GM13976 (cell line): ENCODE measurements around the gene SLC22A23.

Source experiments
- DNase-seq: peaks from one replicate; pipeline ENCODE4 v3.0.0; 2012; ENCODE audit warnings: low spot score
- in situ Hi-C: fragments of 300-500 bp; cut with MboI; formaldehyde crosslinking; loops from one replicate; pipeline ENCODE4 v1.12.0; 2022; ENCODE audit warnings: low sequenced_read_pairs, mixed read lengths, inconsistent platforms; ENCODE audit not compliant: unreplicated experiment
- TF ChIP-seq, protein P1 (sequence below): IDR thresholded peaks from 2 replicates; pipeline ENCODE4 v1.5.1; 2012; ENCODE audit warnings: borderline replicate concordance, mild to moderate bottlenecking; ENCODE audit not compliant: insufficient read depth; ENCODE audit errors: extremely low read depth, missing control alignments, control extremely low read depth

SLC22A23 gene

DNA sequence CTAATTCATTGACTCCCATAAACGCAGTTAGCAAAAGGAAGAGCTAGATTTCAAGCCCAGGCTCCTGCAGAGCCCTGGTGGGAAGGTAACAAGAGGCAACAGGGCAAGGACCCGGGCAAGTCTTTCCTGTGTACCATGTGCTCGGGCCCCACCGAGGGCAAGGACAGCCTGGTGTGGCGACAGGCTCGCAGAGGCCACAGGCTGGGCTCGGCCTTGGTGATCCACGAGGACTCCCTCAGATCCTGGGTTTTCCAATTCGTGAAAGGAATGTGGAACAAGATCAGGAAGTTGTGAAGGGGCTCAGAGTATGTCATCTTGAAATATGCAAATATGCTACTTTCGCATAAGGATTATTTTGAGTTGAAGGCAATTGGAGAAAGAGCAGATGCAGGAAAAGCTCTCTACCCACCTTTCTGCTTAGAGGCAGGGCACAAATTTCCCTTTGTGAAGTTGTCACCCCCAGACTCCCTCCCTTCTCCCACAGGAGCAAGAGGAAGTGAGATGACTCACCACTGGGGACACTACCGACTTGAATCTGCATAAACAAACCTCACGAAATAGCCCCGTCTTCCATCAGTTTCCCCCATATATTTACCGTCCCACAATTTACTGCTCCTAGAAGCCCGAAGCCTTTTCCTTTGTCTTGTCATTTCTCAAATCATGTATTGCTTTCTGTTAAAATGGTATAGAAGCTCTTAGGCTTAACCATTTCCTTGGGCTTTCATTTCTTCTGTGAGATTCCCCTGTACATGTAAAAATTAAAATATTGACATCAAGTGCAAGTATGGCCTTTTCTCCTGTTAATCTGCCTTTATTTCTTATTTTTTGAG is 119.1 kb downstream of the SLC22A23 start:
- in situ Hi-C loops = no loop called here
- peak; percentile 55 for DNase-seq
- TF ChIP-seq, protein P1, sequence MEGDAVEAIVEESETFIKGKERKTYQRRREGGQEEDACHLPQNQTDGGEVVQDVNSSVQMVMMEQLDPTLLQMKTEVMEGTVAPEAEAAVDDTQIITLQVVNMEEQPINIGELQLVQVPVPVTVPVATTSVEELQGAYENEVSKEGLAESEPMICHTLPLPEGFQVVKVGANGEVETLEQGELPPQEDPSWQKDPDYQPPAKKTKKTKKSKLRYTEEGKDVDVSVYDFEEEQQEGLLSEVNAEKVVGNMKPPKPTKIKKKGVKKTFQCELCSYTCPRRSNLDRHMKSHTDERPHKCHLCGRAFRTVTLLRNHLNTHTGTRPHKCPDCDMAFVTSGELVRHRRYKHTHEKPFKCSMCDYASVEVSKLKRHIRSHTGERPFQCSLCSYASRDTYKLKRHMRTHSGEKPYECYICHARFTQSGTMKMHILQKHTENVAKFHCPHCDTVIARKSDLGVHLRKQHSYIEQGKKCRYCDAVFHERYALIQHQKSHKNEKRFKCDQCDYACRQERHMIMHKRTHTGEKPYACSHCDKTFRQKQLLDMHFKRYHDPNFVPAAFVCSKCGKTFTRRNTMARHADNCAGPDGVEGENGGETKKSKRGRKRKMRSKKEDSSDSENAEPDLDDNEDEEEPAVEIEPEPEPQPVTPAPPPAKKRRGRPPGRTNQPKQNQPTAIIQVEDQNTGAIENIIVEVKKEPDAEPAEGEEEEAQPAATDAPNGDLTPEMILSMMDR = no peak

DNA sequence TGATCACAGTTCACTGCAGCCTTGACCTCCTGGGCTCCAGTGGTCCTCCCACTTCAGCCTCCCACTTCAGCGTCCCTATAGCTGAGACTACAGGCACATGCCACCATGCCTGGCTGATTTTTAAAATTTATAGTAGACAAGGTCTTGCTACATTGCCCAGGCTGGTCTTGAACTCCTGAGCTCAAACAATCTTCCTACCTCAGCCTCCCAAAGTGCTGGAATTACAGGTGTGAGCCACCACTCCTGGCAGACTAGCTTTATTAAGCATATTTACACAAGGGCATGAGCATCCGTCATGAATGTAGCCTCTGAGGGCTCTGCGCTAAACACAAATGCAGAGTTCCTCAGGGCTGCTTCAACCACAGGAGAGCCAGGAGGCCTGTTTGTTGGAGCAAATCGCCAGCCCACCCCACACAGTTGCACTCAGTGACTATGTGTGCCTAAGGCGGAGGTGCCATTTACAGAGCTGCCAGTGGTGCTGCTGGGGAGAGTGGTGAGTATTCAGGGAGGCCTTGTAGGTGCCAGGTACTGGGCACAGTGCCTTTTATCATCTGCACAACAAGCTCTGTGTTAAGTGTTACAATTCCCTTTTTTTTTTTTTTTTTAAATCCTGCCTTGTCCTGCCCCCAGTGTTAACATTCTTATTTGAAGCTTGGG is 119.9 kb downstream of the SLC22A23 start:
- in situ Hi-C loops = no loop called here
- no peak for DNase-seq
- TF ChIP-seq, protein P1 = no peak

DNA sequence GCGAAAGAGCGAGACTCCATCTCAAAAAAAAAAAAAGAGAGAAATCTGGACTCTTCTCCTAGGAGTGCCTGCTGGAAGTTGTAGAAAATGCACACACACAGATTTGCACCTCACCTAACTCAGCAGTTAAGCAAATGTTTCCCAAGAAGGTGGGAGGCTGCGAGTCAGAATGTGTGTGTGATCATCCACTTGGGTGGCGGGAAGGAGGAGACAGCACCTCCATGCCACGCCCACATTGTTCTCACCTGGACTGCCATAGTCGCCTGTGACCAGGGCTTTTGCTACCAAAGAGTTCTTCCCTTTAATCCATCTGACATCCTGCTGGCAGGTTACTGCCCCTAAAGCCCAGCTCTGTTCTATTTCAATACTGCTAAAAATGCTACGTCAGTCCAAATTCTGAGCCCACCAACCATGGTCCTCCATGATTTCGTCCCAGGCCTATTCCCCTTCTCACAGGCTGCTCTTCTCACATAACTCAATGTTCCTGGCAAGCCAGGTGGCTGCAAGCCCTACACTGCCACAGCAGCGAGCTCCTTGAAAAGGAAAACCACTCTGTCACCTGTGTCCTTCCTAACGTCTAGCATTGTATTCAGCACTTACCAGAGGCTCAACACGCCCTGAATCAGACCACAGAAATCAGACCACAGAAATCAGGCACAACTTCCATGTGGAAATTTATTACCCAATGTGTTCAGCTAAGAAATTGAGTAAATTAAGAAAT is 120.6 kb downstream of the SLC22A23 start:
- TF ChIP-seq, protein P1 = no peak
- DNase-seq = no peak
- in situ Hi-C loops = no loop called here

DNA sequence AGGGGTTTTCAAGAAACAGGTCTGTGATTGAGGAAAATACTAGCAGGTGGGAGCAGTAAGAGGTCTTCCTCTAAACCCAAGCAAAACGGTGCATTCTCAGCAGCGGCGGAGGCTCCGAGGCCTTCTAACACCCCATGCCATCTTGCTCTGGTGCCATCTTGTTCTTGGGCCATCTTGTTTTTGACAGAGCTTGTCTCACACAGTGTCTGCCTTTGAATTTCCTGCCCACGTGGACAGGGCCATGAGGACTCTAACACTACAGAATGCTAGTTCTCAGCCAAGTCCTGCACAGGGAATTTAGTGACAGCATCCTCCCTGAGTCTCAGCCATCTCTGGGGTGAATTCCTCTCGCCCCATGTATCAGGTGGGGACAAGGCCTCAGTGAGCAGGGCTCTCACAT is 121.7 kb downstream of the SLC22A23 start:
- in situ Hi-C loops = no loop called here
- DNase-seq = no peak
- TF ChIP-seq, protein P1 = no peak

DNA sequence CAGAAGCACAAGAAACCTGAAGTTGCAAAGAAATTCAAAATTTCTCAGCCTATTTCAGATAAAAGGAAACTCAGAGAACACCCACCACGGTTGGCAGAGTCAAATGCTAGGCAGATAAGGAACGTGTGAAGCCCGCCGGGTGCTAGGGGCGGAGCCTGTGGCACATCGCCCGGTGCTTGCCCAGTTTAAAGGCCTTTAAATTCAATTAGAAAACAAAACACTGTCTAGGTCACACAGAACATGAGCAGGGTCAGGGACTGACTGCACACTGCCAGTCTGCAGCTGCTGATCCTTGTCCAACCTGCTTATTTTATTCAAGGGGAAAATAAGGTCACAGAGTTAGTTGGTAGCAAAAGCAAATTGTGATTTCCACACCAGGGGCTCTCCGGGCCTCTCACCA is 122.3 kb downstream of the SLC22A23 start:
- in situ Hi-C loops = no loop called here
- DNase-seq = no peak
- TF ChIP-seq, protein P1 = no peak

DNA sequence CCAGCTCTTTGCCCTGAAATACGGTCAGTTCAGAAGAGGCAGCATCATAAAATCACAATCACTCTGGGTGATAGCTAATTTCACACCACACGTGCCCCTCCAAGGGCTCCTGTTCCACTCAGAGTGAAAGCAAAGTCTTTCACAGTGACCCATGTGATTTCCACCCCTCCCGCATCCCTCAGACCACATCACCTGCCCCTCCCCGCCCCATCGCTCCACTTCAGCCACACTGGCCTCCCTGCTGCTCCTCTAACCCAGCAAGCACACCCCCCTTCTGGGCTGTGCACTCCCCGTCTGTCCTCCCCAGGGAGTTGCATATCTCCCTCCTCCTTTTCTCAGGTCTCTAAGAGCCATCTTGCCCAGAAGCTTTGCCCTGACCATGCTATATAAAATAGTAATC is 123.6 kb downstream of the SLC22A23 start:
- DNase-seq = peak; percentile 80
- TF ChIP-seq, protein P1 = no peak
- in situ Hi-C loops = no loop called here
